ENCODE data around the gene LMF1. TPM values are rescaled to one million over a fixed set of nuclear protein-coding genes. Genes with fewer than 3 reads are reported as not detected.

The LMF1 gene
- total and polyA plus RNA-seq, 9 of the 15 experiments (the other 6 are each of a cell fraction or from before 2014, with no cell fraction given) = 0.11 to 1.6 (median 0.55) TPM; not detected in 1

GRCh38 chr16:1002399-1003166 lies 31.8 kb upstream of the LMF1 start (continued):
- TF ChIP-seq STAG1 (CRISPR knock-in tag; IDR thresholded peaks at IDR 0.05; ENCODE audit: borderline replicate concordance) (no peak), ZNF280B (CRISPR knock-in tag; IDR thresholded peaks at IDR 0.05) (no peak), ZNF609 (CRISPR knock-in tag; IDR thresholded peaks at IDR 0.05; ENCODE audit: borderline replicate concordance) (no peak), ZBTB34 (CRISPR knock-in tag; IDR thresholded peaks at IDR 0.05) (no peak), ATF7 (IDR thresholded peaks at IDR 0.05) (peak; percentile 71; the same call in 1 of the 2 replicates), DPF2 (IDR thresholded peaks at IDR 0.05) (peak; percentile 78), BDP1 (IDR thresholded peaks at IDR 0.05; ENCODE audit: insufficient read depth, insufficient read length) (no peak), L3MBTL2 (IDR thresholded peaks at IDR 0.05) (peak; percentile 15; the same call in 1 of the 2 replicates), ZBTB26 (CRISPR knock-in tag; IDR thresholded peaks at IDR 0.05) (no peak), E2F5 (CRISPR knock-in tag; IDR thresholded peaks at IDR 0.05) (no peak), ATF4 (CRISPR knock-in tag; IDR thresholded peaks at IDR 0.05) (no peak), JUND (IDR thresholded peaks at IDR 0.05; ENCODE audit: borderline replicate concordance, low read depth, low read length) (peak; percentile 98), JUND (tag; IDR thresholded peaks at IDR 0.05; ENCODE audit: borderline replicate concordance, low read depth, low read length) (peak; percentile 96), TRIM28 (IDR thresholded peaks at IDR 0.05) (no peak), CEBPB (tag; IDR thresholded peaks at IDR 0.05) (no peak), PCBP1 (IDR thresholded peaks at IDR 0.05; ENCODE audit: low read depth, low read length, poor library complexity, severe bottlenecking) (no peak)

All from K562 (cell line).